CD4-positive, alpha-beta T cell treated with Interleukin-6 for 4 hours (primary cell): ENCODE results near the gene KLF12.

Experiments used
- DNase-seq: peaks from one replicate; pipeline ENCODE4 v3.0.0-alpha.2; 2020; ENCODE audit warnings: mixed read lengths

Gene KLF12

GRCh38 chr13:74101436-74101835 lies 32.8 kb downstream of the KLF12 start:
- no peak for DNase-seq

- no peak for DNase-seq
Observed at GRCh38 chr13:74098077-74098476, 36.1 kb downstream of the KLF12 start.

GRCh38 chr13:74097116-74097515 lies 37.1 kb downstream of the KLF12 start:
- no peak for DNase-seq

- DNase-seq: no peak
Observed at GRCh38 chr13:74093691-74094090, 40.5 kb downstream of the KLF12 start.

GRCh38 chr13:74092711-74093110 lies 41.5 kb downstream of the KLF12 start:
- no peak for DNase-seq

- no peak for DNase-seq
Observed at GRCh38 chr13:74090869-74091605, 43.2 kb downstream of the KLF12 start.

GRCh38 chr13:74090397-74090796 lies 43.8 kb downstream of the KLF12 start:
- no peak for DNase-seq

GRCh38 chr13:74087357-74087756 lies 46.8 kb downstream of the KLF12 start:
- no peak for DNase-seq
